Hematopoietic multipotent progenitor cell treated with erythropoietin and hydrocortisone succinate and interleukin-3 and kit ligand, for 8 days (in vitro differentiated cells): ENCODE results near the gene GPR17.

Source experiments
- DNase-seq: peaks from one replicate; pipeline ENCODE4 v3.0.0-alpha.2; 2015

The GPR17 gene

DNA sequence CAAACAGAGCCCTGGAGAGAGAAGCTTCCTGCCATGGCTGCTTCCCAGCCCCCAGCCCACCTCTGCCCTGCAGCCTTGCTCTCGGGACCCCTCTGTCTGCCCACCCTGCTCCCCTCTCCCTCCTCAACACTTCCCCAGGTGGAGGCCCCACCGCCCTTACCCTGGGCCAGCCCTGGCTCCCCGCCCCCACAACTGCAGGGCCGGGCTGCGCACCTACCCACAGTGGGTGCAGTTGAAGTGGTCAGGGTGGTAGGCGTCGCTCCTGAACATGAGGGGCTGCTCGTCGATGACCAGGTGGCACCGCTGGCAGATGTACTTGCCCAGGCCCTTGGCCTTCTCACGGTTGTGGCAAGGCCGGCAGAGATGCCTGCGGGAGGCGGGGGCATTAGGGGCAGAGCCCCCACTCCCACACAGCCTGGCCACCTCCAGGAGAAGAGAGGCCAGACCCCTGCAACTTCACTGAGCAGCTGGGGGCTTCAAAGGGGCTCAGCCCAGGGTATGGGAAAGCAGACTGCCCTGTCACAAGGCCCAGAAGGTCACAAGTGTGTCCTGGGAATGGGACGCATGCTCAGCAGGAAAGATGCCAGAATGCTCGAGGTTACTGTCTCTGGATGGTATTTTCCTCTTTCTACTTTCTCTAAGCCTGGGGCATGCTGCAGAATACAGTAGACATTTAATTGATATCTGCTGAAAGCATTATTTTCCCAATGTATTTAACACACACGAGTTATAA is 3.1 kb upstream of the GPR17 start:
- DNase-seq: no peak

DNA sequence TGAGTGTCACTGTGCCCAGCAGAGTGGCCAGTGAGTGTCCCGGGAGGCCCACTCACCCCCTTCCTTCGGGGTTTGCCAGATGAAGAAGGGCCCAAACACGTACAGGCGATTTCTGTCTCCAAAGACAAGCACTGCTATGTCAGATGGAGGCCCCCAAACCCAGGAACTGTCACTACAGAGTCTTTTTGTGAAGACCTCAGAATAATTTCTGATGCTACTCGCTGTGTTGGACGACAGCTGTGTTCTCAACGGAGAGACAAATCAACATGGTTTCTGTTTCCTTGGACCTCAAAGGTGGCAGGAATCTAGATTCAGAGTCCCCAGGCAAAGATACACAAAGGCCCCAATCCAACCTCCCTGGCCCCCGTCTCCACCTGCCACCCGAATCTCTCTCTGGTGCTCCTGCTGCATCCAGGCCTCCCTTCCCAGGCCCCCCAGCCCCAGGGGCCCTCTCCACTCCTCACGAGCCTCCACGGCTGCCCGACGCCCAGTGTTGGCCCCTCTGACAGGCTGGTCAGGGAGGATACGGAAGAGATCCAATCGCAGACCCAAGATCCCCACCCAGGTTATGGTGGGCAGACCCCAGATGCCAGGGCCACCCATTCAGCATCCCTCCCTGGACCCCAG is 2.4 kb upstream of the GPR17 start:
- no peak for DNase-seq

DNA sequence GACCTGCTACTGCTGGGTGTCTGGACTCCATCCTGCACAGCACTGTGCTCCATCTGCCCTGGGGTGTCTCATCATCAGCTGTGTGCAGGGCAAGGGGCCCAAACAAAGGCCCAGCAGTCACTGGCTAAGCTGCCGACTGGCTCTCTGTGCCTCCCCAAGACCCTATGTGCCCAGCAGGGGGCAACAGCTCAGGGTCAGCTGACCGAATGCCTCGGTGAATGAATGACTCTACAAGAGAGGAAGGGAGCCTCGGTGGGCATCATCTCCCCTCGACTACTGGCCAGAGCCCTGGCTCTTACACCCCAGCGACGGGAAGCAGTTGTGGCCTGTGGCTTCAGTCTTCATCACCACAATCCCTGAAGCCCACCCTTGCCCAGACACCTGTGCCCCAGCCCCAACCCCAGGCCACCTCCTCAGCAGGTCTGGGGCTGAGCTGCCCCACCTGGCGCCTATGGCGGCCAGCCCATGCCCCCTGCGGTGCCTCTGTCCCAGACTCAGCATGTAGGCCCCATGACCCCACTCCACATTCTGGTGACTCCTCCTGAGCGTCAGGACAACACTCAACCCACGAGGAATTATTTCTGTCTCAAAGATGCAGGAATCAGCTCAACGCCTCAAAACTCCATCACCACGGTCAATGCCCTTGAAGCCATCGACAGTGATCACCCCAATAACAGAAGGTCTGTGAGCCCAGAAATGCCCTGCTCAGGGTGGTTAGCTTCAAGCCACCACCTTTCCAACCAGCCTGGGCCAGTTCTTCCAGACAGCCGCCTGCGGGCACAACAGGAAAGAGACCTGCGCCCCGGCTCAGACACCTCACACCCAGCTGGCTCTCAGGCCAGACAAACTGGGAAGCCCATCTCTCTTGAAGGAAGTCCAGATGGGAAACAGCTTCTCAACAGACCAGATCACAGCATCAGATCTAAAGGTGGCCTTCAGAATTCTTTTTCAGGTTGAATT is 1.6 kb upstream of the GPR17 start:
- no peak for DNase-seq

DNA sequence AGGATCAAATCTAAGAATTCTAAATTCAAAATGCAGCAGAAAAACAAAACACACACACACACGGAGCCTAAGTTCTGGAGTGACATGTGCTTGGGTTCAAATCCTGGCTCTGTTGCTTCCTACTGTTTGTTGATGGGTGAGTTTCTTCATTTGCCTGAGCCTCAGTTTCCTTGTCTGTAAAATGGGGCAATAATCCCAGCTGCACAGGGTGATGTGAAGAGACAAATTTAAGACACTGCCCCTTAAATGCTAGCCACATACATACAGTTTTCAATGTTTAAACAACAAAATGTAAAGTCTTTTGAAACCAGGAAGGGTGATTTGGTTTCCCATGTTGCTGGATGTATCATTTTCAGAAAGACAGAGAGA is 943 bp upstream of the GPR17 start:
- DNase-seq: no peak

DNA sequence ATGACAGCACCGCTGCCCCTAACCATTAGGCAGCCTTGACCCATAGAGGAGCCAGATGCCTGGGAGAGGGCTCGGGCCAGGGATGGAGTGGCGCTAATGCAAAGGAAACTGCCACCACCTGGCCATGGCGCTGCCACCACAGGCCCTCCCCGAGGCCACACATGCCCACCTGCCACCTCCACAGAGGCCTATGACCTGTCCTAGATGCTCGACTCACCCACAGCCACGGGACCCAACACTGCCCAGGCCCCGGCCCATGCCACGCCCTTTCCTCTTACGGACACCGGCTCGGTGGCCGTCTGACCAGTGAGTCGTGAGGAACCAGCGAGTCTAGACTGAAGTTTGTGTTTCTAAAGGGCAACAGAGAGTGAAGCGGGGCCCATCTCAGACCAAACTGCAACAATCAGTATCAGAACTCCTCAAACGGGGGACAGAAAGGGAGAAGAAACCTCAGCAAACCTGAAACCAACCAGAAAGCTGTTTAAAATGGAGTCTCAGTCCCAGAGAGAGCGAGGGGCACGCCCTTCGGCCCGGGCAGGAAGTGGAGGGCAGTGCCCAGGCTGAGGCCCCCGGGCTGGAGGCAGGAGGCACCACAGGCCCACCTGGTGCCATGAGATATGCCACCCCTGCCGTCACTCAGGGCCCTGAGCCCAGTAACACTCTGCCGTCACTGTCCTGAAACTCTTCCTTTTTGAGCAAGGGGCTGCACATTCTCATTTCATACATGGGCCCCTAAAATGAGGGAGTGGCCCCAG is 711 bp downstream of the GPR17 start:
- DNase-seq: peak; percentile 35

DNA sequence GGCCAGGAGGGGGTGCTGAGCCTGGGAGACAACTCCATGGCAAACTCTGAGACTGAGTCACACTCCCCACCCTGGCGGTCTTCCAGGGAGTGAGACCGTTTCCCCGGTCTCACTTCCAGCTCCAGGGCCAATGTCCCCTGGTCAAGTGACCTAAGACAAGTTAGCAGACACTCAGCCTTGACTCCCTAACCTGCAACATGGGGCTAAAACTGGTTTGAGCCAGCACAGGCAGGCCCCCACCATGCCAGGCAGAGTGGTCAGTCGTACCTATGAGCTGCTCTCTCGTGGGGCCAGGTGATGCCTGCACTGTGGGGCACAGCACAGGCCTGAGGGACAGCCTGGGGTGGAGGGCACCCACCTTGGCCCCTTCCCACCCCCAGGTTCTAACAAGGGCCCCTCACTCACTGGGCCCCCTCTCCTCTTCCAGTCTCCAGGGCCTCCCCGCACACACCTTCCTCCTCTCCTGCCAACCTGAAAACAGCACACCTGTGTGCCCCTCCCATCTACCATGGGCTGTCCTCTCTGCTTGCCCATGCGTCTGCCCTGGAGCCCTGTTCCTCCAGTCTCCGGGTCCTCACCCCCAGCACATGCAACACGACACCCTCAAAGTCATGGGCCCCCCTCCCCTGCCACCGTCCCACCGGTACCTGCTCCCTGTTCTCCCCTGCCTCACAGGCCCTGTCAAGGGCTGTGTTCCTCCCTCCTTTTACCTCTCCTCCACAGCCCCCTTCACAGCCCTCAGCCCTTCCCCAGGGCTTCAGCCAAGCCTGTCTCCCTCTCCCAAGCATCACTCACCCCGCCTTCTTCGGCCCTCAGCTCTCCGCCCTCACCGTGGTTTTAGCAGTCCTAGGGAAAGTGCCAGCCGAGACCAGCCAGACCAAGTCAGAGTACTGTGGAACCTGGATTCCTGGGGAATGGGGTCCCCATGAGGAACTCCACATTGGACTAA is 1.6 kb downstream of the GPR17 start:
- no peak for DNase-seq

DNA sequence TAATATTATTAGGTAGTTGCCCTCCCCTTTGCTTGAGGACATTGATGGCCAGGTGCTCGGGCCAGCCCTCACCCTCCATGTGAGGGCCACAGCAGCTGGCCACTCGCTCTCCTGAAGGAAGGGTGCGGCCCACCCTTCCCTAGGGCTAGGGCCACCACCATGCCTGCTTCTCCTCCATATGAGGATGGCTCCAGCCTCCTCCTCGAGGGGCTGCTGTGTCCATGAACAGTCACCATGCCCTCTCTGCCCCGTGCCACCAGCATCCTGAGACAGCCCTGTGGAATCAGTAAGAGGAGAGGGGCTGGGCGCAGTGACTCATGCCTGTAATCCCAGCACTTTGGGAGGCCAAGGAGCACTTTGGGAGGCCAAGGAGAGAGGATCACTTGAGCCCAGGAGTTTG is 2.4 kb downstream of the GPR17 start:
- no peak for DNase-seq

DNA sequence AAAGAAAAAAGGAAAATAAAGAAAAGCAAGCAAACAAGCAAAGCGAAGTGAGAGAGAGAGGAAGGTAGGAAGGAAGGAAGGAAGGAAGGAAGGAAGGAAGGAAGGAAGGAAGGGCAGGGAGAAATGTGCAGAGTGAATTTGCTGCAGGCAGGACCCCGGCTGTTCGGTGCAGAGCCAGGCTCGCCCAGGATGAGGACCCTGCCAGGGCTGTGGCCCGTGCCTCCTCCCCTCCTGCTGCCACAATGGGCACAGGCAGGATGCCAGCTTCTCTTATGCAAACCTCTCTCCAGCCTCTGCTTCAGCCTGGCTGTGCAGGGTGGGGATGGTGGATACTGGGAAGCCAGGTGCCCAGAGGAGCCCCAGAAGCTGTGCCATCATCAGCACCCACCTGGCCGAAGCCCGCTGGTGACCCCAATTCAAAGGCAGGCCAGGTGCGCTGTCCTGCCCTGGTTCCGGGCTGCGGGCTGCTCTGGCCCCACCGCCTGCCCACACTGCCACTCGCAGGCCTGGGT is 3.2 kb downstream of the GPR17 start:
- no peak for DNase-seq

DNA sequence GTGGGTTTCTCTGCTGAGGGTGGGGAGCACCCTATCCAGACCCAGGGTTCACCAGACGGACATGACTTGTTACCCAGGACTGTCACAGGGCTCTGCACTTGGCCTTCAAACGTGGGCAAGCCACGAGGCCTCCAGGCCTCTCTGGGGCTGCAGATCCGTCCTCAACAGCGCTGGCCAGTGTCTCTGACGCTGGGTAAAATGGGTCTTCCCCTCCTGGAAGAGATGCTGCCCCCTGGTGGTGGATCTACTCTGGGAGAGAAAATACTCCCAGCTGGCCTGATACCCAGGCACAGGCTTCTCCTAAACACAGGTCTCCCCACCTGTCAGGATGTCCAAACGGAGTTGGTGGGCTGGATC is 3.7 kb downstream of the GPR17 start:
- DNase-seq: peak; percentile 81

DNA sequence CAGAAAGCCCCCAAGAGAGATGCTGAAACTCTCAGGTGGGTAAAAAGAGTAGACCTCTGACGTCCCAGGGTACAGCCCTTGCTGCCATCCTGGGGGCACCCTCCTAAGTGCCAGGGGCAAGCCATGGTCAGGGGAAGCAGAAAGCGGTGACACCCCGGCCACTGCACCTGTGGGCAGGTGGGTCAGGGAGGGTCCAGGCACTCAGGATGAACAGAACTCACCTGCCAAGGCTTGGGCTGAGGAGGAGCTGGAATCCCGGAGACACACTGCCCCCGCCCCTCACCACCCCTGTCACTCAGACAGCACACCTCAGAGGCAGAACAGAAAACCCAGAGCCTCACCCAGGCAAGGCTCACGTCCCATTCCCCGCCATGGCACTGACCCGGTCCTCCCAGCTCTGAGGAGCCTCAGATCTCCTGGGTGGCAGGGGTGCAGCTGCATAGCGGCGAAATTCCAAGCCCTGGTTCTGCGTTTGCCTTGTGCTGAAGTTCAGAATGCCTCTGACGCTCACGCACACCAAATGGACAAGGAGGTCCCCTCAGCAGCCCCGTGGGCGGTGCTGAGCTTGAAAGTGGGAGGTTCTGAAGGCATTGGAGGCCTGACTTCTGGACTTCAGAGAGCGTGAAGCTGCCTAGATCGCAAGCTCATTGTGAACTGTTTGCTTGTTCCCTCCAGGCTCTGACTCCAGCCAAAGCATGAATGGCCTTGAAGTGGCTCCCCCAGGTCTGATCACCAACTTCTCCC is 4.3 kb downstream of the GPR17 start:
- DNase-seq: no peak

DNA sequence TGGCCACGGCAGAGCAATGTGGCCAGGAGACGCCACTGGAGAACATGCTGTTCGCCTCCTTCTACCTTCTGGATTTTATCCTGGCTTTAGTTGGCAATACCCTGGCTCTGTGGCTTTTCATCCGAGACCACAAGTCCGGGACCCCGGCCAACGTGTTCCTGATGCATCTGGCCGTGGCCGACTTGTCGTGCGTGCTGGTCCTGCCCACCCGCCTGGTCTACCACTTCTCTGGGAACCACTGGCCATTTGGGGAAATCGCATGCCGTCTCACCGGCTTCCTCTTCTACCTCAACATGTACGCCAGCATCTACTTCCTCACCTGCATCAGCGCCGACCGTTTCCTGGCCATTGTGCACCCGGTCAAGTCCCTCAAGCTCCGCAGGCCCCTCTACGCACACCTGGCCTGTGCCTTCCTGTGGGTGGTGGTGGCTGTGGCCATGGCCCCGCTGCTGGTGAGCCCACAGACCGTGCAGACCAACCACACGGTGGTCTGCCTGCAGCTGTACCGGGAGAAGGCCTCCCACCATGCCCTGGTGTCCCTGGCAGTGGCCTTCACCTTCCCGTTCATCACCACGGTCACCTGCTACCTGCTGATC is 4.9 kb downstream of the GPR17 start:
- DNase-seq: no peak

DNA sequence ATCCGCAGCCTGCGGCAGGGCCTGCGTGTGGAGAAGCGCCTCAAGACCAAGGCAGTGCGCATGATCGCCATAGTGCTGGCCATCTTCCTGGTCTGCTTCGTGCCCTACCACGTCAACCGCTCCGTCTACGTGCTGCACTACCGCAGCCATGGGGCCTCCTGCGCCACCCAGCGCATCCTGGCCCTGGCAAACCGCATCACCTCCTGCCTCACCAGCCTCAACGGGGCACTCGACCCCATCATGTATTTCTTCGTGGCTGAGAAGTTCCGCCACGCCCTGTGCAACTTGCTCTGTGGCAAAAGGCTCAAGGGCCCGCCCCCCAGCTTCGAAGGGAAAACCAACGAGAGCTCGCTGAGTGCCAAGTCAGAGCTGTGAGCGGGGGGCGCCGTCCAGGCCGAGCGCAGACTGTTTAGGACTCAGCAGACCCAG is 5.4 kb downstream of the GPR17 start:
- DNase-seq: no peak

DNA sequence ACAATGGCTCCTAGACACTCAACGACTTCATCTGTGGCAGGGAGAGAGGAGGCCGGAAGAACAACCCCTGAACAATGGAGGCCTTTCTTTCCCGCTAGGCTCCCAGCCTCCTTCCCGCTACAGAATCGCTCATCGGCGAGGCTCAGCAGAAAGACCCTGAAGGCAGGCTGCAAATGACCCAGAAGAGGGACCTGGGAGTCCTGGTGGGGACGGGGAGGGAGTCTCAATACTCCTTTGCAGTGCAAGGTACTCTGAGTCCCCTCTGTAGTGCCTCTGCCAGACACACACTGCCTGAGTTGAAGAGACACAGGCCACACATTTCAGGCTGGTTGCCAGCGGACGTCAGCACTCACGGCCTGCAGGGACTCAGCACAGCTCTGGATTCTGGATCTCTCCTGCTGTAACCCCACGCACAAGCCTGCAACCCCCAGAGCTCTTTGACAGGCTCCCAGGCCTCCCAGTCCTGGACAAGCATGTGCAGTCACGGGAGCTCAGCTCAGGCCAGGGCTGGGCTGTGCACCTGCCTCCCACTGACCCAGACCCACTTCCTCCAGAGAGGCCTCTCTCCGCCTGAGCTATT is 6.1 kb downstream of the GPR17 start:
- DNase-seq: no peak

DNA sequence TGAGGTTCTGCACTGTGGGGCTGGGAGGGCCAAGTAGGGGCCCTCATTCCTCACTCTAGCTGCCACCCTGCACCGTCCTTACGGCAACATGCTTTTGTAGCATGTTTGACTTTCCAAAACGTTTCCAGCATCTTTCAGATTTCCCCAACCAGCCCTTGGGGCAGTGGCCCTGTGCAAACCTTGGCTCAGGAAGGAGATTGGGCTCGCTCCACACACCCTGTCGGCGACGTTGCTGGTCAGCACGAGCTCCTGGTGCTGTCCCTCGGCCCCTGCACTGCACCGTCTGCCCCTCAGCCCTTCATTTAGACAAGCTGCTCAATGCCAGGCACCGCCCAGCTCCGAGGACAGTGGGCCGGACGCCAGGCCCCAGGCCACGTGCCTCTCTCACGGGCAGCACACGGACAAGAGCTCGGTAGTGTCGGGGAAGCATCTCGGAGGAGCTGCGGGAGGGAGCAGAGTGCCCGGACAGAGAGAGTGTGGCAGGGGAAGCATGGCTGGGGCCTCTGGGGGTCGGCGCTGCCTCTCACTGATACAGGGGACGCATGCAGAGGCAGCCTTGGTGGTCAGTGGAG is 6.9 kb downstream of the GPR17 start:
- no peak for DNase-seq

DNA sequence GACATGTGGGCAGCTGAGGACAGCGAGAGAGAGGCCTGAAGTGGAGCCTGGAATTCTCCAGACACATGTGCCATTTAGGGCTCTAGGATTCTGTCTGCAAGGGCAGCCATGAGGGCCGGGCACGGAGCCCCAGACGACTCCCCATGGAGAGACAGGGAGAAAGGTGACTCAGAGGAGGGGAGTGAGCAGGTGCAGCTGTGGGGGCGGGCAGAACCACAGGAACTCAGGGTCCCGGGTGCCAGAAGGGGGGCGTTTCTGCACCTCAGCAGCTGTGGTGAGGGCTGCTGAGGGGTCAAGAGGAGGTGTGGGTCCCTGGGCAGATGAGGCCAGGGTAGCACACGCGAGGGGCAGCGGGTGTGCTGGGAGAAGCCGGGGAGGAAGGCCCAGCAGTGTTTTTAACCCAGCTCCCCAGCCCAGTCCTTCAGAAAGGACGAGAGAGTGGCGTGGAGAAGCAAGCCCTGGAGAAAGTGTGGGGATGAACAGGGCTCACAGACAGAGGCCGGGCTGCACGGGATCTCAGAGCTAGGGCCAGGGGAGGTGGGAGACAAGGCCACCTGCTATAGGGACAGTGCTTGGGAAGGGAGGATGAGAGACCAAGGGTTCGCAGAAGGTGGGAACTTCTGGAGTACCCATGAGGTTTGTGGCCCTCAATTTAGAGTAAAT is 7.6 kb downstream of the GPR17 start:
- no peak for DNase-seq

DNA sequence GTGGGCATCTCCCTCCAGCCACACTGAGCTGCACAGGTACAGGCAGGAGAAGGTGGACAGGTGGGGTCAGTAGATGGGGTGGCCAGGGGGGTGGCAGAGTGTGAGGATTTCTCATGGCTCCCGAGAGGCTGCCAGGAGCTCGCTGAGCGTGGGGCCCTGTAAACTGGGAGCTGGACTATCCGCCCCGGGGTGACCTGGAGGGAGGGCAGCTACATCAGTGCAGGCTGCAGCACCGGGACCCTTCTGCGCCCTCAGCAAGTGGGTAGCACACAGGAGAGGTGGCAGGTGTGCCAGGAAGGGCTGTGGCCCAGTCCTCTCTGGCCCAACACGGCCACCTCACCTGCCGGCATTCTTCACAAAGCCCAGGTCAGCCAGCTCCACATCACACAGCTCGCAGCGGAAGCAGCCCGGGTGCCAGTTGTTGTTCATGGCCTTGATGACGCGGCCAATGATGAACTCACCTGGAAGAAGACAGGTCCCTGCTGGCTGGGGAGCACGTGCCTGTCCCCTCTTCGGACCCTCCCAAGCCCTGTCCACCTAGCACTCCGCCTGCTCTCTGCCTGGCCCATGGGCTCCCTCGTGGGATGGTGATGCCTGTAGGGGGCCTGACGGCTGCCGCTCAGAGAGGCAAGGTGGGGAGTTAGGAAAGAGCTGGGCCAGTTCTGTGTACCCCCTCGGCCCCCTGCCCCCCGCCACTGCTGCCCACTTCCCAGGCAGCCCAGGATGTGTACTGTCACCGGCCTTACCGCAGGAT is 8.3 kb downstream of the GPR17 start:
- DNase-seq: no peak

DNA sequence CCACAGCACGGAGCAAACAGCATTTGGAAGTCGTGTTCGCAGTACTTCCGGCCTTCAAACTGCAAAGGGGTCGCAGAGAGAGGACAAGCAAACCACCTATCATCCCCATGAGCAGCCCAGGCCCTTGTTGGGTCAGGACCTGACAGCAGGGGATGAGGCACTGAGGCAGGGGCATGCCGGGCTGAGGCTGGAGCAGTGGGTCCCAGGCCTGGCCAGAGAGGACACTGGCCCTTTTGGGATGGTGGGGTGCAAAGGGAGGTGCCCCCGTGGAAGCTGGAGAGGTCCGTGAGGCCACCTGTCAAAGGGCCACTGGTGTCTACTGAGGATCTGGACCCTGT is 8.9 kb downstream of the GPR17 start:
- no peak for DNase-seq
